ENCODE results near the gene ANO3. TPM values are rescaled to one million over a fixed set of nuclear protein-coding genes. Genes with fewer than 3 reads are reported as not detected.

ANO3 gene
- total RNA-seq, 2 experiments from 2014 or later: not detected

GRCh38 chr11:26702406-26702805, 370.5 kb downstream of the ANO3 start:
- no peak overlapping the region for H3K27ac Mint-ChIP-seq
- no peak for DNase-seq
- ChIA-PET CTCF (no interaction called here), POLR2A (no interaction called here)
- TF ChIP-seq, protein P1, sequence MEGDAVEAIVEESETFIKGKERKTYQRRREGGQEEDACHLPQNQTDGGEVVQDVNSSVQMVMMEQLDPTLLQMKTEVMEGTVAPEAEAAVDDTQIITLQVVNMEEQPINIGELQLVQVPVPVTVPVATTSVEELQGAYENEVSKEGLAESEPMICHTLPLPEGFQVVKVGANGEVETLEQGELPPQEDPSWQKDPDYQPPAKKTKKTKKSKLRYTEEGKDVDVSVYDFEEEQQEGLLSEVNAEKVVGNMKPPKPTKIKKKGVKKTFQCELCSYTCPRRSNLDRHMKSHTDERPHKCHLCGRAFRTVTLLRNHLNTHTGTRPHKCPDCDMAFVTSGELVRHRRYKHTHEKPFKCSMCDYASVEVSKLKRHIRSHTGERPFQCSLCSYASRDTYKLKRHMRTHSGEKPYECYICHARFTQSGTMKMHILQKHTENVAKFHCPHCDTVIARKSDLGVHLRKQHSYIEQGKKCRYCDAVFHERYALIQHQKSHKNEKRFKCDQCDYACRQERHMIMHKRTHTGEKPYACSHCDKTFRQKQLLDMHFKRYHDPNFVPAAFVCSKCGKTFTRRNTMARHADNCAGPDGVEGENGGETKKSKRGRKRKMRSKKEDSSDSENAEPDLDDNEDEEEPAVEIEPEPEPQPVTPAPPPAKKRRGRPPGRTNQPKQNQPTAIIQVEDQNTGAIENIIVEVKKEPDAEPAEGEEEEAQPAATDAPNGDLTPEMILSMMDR (IDR thresholded peaks at IDR 0.05): no peak
- Histone ChIP-seq H3K36me3 (ENCODE audit: insufficient read depth, low read length) (no peaks in the 10 kb centered on the region), H3K27me3 (ENCODE audit: control insufficient read depth in 1 of 2, insufficient read depth in 2 of 2, low read length in 2 of 2) (no peaks in the 10 kb centered on the region), H3K4me1 (ENCODE audit: insufficient read depth, low read length) (no peaks in the 10 kb centered on the region), H3K27ac (ENCODE audit: low read depth in 1 of 2, low read length in 2 of 2) (no peak overlapping the region), H3K4me3 (ENCODE audit: low read length) (no peak overlapping the region), H3K9me3 (ENCODE audit: control insufficient read depth in 1 of 2, insufficient read depth in 1 of 2, low read length in 2 of 2) (peaks cover 0 to 8% of the 10 kb centered on the region in 2 experiments)
- intact Hi-C loops (cut with DNase I, micrococcal nuclease): no loop called here
- no peaks in the 10 kb centered on the region for H3K36me3 Mint-ChIP-seq (ENCODE audit: low read depth)
- no peak overlapping the region for H3K4me3 Mint-ChIP-seq
- no peaks in the 10 kb centered on the region for H3K27me3 Mint-ChIP-seq
- H3K4me1 Mint-ChIP-seq (ENCODE audit: low read depth): no peaks in the 10 kb centered on the region
- H3K9me3 Mint-ChIP-seq: no peaks in the 10 kb centered on the region
- no peak for ATAC-seq (ENCODE audit: poor library complexity)

GRCh38 chr11:26703411-26704191, 371.7 kb downstream of the ANO3 start:
- Mint-ChIP-seq H3K36me3 (ENCODE audit: low read depth) (no peaks in the 10 kb centered on the region), H3K27ac (no peak overlapping the region), H3K9me3 (no peaks in the 10 kb centered on the region), H3K27me3 (no peaks in the 10 kb centered on the region), H3K4me3 (no peak overlapping the region), H3K4me1 (ENCODE audit: low read depth) (no peaks in the 10 kb centered on the region)
- ATAC-seq (ENCODE audit: poor library complexity) (no peak), DNase-seq (no peak)
- intact Hi-C loops (cut with DNase I, micrococcal nuclease): no loop called here
- ChIA-PET CTCF (no interaction called here), POLR2A (no interaction called here)
- Histone ChIP-seq H3K36me3 (ENCODE audit: insufficient read depth, low read length) (no peaks in the 10 kb centered on the region), H3K4me3 (ENCODE audit: low read length) (no peak overlapping the region), H3K9me3 (ENCODE audit: control insufficient read depth in 1 of 2, insufficient read depth in 1 of 2, low read length in 2 of 2) (peaks cover 0 to 3% of the 10 kb centered on the region in 2 experiments), H3K27me3 (ENCODE audit: control insufficient read depth in 1 of 2, insufficient read depth in 2 of 2, low read length in 2 of 2) (no peaks in the 10 kb centered on the region), H3K4me1 (ENCODE audit: insufficient read depth, low read length) (no peaks in the 10 kb centered on the region), H3K27ac (ENCODE audit: low read depth in 1 of 2, low read length in 2 of 2) (no peak overlapping the region)
- TF ChIP-seq, protein P1 (IDR thresholded peaks at IDR 0.05): no peak

GRCh38 chr11:26704249-26704648, 372.3 kb downstream of the ANO3 start:
- Histone ChIP-seq H3K27me3 (ENCODE audit: control insufficient read depth in 1 of 2, insufficient read depth in 2 of 2, low read length in 2 of 2) (no peaks in the 10 kb centered on the region), H3K9me3 (ENCODE audit: control insufficient read depth in 1 of 2, insufficient read depth in 1 of 2, low read length in 2 of 2) (peaks cover 0 to 3% of the 10 kb centered on the region in 2 experiments), H3K4me3 (ENCODE audit: low read length) (no peak overlapping the region), H3K4me1 (ENCODE audit: insufficient read depth, low read length) (no peaks in the 10 kb centered on the region), H3K36me3 (ENCODE audit: insufficient read depth, low read length) (no peaks in the 10 kb centered on the region), H3K27ac (ENCODE audit: low read depth in 1 of 2, low read length in 2 of 2) (no peak overlapping the region)
- no peak for ATAC-seq (ENCODE audit: poor library complexity)
- Mint-ChIP-seq H3K4me3 (no peak overlapping the region), H3K27ac (no peak overlapping the region), H3K27me3 (no peaks in the 10 kb centered on the region), H3K36me3 (ENCODE audit: low read depth) (no peaks in the 10 kb centered on the region), H3K9me3 (no peaks in the 10 kb centered on the region), H3K4me1 (ENCODE audit: low read depth) (no peaks in the 10 kb centered on the region)
- intact Hi-C loops (cut with DNase I, micrococcal nuclease): no loop called here
- CTCF ChIA-PET: no interaction called here
- TF ChIP-seq, protein P1 (IDR thresholded peaks at IDR 0.05): no peak
- DNase-seq: no peak
- POLR2A ChIA-PET: no interaction called here
